NCI-H1105 treated with DMSO at 0.1 percent for 48 hours (cell line): ENCODE measurements around the gene KCNQ1OT1.

ENCODE experiments used
- DNase-seq: peaks from one replicate; lab custom pipeline; 2025; lab: John Stamatoyannopoulos, UW

The KCNQ1OT1 gene

DNA sequence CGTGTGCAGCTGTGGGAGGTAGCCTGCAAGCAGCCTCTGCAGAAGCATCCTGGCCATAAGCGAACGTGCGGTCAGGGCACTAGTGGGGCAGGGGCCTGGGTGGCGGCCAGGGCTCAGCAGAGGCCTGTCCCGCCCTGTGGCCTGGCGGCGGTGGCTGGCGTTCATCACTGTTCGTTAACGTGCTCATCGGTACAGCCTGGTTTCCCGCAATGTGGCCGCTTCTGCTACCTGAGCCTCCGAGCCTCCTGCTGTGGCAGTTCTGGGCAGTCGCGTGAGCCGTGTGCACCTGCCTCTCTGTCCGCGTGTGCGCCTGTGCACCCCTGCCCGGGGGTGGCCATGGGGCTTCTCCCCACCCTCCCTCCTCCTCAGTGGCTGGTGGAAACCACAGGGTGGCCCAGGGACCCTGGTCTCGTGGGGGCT is 117.9 kb downstream of the KCNQ1OT1 start:
- DNase-seq: no peak

DNA sequence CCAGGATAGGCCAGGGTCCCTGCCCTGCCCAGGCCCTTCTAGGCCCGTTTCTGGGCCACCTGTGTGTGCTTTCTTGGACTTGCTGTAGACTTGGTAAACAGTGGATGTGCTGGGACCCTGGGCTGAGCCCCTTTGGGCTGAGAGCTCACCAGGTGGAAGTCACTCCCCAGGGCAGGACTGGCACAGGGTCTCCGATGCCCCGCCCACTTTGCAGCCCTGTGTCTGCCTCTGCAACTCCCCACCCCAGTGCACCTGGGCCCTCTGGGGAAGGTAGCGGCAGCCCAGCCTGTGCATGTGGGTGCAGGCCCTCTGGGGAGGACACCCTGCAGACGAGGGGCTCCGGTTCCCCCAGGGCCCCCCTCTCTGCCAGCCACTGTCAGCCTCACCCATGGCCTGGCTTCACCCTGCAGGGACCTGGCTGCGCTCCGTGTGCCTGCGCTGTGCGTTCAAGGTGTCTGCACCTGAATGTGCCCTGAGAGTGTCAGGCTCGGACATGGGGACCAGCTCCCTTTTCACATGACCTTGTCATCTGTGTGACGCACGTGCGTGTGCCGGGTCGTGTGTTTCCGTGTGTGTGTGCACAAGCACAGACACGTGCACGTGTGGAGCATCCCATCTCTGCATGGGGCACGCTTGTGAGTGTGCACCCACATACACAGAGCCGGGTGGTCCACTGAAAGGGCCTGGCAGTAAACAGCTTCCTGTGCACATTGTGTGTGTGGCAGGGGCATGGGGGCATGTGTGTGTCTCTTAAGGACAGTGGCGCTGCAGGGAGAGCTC is 118.5 kb downstream of the KCNQ1OT1 start:
- DNase-seq: no peak

DNA sequence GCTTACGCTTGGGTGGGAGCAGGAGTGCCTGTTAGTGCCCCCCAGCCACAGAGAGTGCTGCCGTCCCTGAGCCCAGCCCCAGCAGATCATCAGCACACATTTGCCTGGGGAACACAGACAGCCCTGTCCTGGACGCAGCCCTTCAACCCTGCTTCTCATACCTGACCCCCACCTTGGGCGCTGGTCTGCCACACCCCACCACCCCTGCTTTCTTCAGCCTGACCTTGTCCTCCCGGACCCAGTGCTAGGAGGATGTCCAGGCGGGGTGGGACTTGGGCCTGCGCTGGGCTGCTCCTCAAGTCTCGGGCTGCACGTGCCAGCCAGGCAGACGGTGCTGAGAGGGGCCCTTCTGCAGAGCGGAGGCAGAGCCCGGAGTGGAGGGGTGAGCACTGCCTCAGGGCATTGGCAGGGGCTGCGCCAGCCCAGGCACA is 119.2 kb downstream of the KCNQ1OT1 start:
- no peak for DNase-seq

DNA sequence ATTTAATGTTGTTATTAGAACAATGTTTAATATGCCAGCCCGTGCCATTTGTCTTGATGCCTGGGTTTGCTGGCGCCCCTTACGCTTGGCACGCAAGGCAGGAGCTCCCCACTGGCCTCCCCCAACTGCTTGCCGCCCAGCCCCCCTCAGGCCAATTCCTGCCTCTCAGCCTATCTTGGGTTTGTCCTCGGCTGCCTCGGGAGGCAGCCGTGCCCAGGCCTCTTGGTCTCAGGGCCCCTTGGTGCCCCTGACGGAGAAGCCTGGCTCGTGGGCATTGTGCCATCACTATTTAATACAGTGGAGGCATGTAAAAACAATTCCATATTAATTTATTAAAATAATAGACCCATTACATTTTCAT is 119.8 kb downstream of the KCNQ1OT1 start:
- no peak for DNase-seq

DNA sequence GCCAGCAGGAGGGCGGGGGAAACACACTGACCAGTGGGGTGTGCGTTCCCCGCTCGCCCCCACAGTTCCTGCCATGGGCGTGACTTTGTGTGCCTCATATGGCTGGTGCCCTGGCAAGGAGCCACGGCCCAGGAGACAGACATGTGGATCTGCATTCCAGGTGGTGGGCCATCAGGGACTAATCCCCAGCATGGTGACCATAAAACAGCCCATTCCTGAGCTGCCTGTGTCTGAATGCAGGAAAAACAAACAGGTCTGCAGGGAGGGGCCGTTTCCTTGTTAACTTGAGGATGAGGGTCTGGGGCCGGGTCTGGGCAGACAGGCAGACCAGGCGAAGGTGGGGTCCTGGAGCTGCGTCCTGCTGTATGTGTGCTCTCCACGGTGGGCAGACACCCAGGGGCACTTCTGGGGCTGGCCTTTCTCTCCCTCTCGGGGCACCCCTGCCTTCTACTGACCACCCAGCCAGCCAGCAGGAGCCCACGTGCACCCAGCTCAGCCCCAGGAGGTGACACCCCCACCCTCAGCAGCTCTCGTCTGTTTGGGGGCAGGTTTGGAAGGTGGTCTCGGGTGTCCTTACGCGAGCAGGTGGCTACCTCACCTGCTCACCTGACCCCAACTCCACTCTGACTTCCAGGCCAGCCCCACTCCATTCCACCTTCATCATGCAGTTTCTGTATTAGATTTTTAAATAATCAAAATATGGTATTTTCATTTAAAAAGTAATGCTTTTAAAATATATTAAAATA is 120.3 kb downstream of the KCNQ1OT1 start:
- no peak for DNase-seq

DNA sequence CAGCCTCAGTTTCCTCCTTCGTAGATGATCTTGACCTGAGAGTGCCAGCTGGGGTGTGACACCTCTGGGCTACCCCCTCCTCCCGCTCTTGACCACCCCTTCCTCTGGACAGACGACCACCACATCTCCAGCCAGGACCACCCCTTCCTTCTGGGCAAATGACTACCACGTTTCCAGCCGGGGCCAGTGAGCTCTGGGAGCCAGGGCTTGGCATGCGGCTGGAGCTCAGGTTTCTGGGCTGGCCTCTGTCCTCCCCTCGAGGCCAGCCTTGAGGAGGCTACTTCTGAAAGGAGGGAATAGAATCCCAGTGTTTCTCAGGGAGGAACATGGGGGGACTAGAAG is 120.9 kb downstream of the KCNQ1OT1 start:
- DNase-seq: no peak

DNA sequence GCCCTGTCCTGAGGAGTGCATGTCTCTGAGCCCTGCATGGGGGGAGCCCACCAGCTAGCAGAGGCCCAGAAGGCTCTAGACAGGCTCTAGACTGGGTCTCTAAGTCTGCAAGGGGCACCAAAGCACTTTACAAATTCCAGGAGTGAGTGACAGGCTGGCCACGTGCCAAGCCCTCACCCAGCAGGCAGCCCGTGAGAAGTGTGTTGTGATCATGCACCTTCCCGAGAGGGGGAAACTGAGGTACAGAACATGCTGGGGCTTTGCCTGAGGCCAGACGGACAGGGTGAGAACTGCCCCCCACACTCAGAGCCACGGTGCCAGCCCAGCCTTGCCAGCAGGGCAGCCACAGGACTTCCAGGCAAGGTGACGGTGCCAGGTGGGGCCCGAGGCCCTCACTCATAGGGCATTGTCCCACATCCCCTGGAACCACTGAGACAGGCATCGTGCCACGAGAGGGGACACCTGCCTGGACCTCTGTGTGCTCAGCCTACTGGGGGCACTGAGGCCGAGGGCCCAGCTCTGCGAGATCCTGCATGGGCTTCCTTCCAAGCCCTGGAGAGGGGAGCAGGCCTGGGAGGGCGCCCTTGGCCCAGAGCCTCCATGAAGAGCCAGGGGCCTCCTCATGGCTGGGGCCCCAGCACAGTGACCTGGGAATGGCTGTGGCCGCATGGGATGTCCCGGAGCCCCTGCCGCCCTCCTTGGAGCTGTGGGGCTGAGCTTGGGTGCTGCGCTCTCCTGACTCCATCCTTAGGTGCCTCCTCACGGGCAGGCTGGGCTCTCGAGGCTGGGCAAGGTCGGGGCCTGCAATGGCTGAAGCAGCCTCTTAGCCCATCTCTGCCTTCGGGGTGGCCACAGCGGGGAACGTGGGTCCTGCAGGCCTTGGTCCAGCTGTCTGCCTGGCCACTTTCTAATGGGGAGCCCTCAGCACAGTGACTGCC is 121.5 kb downstream of the KCNQ1OT1 start:
- DNase-seq: no peak

DNA sequence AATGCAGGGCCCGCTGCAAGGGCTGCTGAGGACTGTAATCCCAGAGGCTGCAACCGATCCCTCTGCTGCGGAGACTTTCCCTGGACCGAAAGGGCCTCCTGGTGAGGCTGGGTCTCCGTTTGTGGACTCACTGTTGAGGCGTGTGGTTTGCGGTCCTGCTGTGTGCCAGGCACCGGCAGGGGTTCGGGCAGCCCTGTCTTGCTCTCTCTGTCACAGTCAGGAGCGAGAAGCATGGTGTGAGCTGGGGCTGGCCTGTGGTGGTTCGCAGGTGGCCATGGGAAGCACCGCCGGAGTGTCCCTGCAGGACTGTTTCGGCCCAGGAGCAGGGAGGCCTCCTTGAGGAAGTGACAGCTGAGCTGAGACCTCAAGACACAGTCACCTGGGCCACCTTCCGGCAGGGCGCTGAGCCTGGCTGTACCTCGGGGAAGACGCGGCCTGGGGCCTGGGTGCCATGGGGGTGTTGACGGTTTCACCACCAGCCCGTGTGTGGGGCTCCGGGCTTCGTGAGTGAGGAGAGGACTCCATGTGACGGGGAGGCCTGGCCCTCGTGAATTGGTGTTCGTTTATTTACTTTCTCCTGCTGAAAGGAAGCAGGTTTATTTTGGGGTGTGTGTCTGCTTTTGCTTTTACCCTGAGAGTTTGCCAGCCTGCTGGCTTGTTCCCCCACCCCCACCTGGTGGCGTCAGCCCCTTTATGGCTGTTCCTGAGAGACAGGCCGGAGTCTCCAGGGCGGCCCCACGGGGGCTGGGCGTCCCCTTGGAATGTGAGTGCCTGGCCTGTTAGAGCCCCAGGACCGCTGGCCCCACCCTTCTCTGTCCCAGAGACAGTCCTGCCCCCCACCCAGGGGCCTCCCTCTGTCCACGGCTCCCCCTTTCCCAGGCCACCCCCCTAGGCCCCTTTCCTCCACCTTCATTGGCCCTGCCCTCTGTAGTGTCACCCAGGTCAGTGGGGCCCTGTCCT is 122.5 kb downstream of the KCNQ1OT1 start:
- DNase-seq: no peak

DNA sequence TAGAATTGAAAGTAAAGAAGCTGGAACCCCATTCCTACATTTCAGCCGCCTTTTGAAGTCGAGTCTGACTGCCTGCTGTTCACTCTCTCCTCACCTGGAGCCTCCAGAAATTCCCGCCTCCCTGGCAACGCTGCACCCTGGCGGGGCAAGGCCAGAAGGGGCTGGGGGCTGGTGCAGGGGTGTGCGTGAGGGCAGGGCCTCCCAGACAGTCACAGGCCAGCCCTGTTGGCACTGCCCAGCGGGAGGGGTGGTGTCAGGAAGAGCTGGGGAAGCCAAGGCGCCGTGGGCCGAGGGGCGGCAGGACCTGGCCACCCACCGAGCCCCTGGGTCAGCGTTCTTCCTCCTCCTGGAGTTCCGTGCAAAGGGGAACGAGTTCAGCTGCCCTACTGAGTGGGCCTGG is 123.2 kb downstream of the KCNQ1OT1 start:
- DNase-seq: no peak

DNA sequence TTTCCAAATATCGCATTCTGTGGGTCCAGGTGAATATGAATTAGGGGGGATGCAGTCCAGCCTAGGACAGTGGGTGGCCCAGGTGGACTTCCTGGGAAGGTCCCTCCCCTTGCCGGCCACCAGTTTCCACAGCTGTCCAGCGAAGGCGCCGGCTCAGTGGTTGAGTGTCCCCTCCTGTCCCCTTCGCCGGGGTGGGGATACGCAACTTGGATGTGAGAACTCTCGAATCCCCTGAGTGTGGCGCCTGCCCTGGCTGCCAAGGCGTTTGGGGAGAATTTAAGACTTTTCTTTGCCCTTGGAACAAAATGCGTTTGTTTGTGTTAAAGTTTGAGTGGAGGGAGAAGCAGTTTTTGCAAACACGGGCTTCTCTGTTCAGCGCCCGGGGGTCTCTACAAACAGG is 123.7 kb downstream of the KCNQ1OT1 start:
- DNase-seq: no peak

DNA sequence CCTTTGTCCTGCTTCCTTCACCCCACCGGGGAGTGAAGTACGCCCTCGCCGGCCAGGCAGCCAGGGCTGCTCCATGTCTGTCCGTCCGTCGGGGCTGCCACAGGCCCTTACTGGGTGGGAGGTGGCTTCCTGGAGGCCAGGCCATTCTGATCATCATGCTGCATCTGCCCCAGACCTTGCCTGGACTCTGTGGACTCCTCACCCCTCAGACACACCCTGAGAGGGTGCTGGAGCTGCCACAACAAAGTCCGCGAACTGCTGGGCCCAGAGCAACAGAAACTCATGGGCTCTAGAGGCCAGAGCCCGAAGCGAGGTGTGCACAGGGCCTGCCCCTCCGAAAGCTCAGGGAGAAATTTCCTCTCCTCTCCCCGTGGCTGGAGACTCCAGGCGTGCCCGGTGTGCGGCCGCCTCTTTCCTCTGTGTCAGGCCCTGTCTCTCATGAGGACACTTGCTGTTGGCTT is 124.2 kb downstream of the KCNQ1OT1 start:
- no peak for DNase-seq

DNA sequence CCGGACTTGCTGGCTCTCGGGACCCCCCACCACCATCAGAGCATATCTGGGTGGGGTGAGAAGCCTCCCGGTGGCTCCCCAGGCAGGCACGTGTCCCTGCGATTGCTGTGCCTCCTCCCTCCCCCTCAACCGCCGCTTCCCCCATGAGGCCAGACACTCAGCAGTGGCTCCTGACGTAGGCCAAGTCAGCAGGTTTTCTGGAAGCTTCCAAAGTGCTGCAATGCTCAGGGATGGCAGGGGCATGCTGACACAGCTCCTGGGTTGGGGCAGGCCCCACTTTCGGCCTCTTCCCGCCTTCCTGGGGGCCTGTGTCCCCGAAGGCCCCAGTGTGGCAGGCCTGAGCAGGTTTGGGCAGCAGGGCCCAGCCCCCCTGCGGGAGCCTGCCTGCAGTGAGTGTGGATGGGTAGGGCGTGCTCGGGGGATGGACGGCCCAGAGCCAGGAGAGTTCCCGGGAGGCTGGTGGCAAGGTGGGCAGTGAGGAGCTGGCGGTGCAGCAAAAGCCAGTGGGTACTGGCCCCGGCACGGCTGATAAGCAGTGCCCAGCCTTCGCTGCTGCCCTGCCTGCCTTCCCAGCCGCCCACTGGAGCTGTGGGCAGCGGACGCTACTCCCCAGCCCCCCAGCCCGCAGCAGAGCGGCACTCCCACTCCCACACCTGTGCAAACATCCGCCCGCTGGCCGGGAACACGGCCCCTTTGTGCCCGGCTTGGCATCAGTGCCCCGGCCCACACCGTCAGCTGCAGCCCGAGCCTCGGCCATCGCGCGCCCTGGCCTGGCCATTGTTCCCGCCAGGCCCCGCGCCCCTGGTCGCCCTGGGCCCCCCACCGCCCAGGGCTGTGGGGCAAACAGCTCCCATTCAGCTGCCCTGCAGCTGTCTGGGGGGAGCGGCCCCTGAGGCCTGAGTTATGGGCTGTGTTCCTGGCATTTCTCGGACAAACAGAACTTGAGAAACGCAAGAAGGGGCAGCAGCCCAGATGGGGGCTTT is 125.0 kb downstream of the KCNQ1OT1 start:
- no peak for DNase-seq

DNA sequence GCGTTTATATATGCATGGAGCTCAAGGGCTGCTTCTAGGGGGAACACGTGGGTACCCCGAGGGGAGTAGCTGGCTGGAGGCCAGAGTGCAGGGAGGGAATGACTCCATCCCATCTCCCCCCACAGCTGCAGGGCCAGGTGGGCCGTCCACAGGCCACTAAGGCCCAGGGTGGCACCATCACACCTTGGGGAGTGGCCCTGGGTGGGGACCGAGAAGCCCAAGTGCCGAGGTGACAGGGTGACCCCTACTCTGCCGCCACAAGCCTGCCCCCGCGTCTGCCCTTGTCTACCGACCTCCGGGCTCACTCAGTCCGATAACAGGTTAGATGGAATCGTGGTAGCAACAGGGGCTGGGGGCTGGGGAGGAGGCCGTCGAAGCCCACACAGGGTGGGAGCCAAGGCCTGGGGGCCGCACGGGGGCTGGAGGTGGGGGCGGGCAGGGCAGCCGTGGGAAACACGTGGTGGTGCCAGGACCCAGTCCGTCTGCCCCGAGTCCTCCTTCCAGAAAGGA is 125.7 kb downstream of the KCNQ1OT1 start:
- no peak for DNase-seq

DNA sequence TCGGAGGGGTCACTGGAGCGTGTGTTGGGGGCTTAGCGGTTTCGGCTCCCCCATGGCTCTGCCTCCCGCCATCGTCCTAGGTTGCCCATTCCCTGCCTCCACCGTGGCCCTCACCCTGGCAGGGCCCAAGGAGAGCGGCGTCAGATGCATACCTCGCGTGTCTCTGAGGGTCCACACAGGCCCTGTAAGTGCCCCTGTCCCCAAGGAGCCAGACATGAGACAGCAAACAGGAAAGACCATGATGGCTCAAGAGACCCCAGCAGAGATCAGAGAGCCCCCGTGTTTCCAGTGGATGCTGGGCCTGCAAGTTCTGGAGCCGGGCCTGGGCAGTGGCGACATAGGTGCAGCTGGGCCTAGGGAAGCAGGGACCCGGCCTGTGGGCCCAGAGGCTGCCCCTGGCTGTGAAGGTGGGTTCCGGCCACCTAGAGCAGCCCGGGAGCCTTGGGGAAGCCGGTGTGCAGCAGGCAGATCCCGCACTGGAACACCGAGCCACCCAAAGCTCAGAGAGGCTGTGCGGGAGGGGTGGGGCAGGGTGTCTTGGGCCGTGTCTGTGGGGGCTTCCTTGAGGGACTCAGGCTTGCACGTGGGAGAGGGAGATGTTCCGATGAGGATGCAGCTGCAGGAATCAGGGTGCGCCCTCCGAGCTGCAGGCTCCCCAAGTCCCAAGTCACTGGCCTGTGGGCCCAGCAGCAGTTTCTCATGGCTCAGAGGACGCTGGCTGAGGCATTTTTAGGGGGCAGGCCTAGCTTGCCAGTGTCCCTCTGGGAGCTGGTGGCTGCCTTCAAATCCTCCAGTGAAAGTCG is 126.4 kb downstream of the KCNQ1OT1 start:
- no peak for DNase-seq

DNA sequence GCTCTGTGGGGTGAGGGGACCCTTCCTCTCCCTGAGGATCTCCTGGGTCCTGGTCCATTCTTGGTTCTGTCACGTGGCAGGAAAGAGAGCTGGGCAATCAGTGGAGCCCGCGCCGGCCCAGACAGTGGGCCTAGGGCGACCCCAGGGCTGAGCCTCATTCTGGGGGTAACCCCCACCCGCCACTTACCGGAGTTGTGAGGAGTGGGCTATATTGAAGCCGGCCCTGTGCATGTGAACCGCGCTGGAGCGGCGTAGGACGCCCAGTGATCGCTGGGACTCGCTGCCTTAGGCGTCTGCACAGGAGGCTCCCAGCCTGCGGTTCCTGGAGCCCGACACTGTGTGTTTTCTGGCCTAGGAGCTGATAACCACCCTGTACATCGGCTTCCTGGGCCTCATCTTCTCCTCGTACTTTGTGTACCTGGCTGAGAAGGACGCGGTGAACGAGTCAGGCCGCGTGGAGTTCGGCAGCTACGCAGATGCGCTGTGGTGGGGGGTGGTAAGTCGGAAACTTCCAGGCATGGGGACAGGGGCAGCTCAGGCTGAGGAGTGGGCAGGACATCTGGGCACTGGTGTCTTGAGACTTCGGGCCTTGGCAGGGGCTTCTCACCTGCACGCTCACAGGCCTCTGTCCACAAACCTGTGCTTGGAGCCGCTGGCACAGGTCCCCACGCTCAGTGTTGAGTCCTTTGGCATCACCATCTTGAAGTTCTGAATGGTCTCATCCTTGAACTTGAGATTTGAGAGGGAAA is 127.1 kb downstream of the KCNQ1OT1 start:
- no peak for DNase-seq

DNA sequence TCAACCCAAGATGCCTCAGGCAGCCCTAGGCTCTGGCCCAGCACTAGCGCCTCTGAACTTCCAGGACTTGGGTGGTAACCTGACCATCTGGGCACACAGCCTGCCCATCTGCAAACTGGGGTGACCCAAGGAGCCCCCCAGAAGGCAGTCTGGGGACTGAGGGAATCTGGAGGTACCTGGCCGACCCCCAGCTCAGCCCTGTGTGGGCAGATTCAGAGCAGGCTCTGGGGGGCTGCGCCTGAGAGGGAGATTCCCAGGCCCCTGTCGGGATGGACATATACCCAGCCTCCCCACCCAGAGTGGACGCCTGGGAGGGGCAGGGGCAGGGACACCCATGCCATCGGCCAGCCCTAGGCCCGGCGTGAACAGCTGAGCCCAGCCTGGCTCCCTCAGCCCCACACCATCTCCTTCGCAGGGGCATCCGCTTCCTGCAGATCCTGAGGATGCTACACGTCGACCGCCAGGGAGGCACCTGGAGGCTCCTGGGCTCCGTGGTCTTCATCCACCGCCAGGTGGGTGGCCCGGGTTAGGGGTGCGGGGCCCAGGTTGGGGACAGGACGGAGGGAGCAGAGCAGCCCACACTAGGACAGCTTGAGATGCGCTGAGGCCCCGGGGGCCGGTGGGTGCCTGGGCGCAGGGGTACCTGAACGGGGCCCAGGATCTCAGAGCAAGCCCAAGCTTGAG is 128.1 kb downstream of the KCNQ1OT1 start:
- no peak for DNase-seq

DNA sequence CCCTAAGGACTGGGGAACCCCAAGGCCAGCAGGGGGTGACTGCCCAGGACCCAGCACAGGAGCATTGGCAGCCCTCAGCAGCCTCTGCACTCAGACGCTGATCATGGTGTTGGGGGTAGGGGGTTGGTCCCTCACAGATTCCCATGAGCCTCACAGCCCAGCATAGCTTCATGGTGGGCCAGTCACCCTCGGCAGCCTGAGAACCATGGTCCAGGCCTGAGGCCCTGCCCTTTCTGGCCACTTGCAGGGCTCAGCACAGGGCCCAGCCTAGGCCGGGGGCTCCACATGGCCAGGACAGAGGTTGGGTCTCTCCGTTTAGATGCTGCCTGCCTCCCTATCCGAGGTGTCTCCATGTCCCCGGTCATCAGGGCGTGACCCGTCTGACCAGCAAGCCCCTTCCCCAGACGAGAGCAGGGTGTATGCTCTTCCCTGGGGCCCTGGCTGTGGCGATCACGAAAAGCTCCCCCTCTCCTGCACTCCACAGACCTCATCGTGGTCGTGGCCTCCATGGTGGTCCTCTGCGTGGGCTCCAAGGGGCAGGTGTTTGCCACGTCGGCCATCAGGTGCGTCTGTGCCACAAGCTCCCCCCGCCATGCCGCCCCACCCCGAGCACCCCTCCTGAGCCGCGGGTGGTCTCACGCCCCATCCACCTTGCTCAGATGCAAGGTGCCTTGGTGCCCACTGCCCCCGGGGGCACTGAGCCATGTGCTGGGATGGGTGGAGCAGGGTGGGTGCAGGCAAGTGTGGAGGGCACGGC is 128.8 kb downstream of the KCNQ1OT1 start:
- no peak for DNase-seq
